Activated T-cell treated with anti-CD3 and anti-CD28 coated beads, Interleukin-2, amount 50 U/mL, for 4 hours (primary cell): ENCODE results near the gene DGLUCY. TPM values are rescaled to one million over a fixed set of nuclear protein-coding genes. Genes with fewer than 3 reads are reported as not detected.
A peak's percentile ranks its signal among the peaks of the same experiment; 100 is the strongest.
"Not testable (repeated sequence)": the region's sequence is repeated elsewhere in the genome, so short reads cannot be mapped to it uniquely, and the experiment has no call there.

Experiments
- ATAC-seq, 2 donors: fragments of 200-7000 bp; cut with Tn5 transposase; one replicate each; pipeline ENCODE4 v1.10.0; 2021
- DNase-seq: peaks from one replicate; pipeline ENCODE4 v3.0.0-alpha.2; 2020
- H3K27me3 Mint-ChIP-seq: one replicate; pipeline ENCODE4 v1.8.0; 2021; ENCODE audit warnings: low read depth, mixed read lengths
- H3K36me3 Mint-ChIP-seq: one replicate; pipeline ENCODE4 v1.8.0; 2022; ENCODE audit warnings: mixed read lengths; ENCODE audit not compliant: insufficient read depth
- H3K4me1 Mint-ChIP-seq: one replicate; pipeline ENCODE4 v1.8.0; 2021; ENCODE audit warnings: low read depth, mixed read lengths
- H3K4me3 Mint-ChIP-seq: one replicate; pipeline ENCODE4 v1.8.0; 2021; ENCODE audit warnings: mild to moderate bottlenecking, moderate library complexity, mixed read lengths
- H3K9me3 Mint-ChIP-seq: one replicate; pipeline ENCODE4 v1.8.0; 2021; ENCODE audit warnings: mixed read lengths
- total RNA-seq, 3 donors: library from RNA; stranded (reverse); gene quantifications; one replicate each; pipeline ENCODE4 v1.2.1, GENCODE V29; 2021

Gene DGLUCY
- total RNA-seq, 3 donors from 2014 or later, result 25.1 to 29.0 (median 26.7) TPM

DNA sequence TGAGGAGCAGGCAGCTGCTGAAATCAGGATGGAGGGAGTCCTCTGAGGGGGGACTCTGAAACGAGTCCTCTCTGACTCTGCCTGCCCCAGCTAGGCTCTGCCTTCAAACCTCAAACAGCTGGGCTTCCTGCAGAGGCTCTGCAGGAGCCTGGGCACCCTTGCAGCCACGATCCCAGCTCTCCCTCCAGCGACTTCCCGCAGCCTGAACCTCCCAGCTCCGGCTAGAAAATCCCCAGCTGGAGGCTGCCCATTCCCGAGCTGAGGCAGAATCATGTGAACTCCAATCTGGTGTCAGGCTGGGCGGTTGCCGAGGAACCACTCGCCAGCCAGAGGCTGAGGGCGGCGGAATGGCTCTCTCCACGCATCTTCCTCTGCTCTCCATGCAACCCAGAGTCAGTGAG is 130.6 kb downstream of the DGLUCY start, which contains the start of gene GPR68:
GPR68 (minus strand) TSS at position 204 of the 401 bp plus-strand sequence. CDS start 9,654 bp downstream, outside the sequence.
- Mint-ChIP-seq H3K4me3 (peak within 1 kb of the TSS; percentile 78), H3K27me3 (no peaks in the 10 kb centered on the region), H3K4me1 (peaks cover 92% of the 10 kb centered on the region), H3K9me3 (peaks cover 8% of the 10 kb centered on the region), H3K36me3 (peaks cover 8% of the 10 kb centered on the region)
- ATAC-seq (no peak), DNase-seq (no peak)

DNA sequence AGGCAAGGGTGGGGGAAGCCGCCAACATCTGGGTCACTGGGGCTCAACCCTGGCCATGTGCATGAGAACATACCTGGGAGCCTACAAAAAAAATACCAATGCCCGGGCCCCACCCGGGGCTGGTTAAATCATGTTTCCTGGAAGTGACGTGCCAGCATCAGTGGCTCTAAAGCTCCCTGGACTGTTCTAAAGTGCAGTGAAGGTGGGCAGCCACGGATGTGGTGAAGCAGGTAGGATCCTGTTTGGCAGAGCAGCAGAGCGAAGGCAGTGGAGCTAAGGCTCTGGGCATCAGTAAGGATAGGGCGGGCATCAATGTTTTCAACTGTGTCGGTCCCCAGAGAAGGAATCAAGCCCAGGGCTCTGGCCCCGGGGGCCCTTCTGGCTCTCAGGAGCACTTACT is 131.2 kb downstream of the DGLUCY start:
- peak in 1 of 2 donors; percentile 1 for ATAC-seq
- H3K4me1 Mint-ChIP-seq, result peaks cover 92% of the 10 kb centered on the region
- peaks cover 8% of the 10 kb centered on the region for H3K36me3 Mint-ChIP-seq
- peaks cover 8% of the 10 kb centered on the region for H3K9me3 Mint-ChIP-seq
- H3K27me3 Mint-ChIP-seq, result no peaks in the 10 kb centered on the region
- peak overlapping the region; percentile 78 for H3K4me3 Mint-ChIP-seq
- DNase-seq, result peak; percentile 66

DNA sequence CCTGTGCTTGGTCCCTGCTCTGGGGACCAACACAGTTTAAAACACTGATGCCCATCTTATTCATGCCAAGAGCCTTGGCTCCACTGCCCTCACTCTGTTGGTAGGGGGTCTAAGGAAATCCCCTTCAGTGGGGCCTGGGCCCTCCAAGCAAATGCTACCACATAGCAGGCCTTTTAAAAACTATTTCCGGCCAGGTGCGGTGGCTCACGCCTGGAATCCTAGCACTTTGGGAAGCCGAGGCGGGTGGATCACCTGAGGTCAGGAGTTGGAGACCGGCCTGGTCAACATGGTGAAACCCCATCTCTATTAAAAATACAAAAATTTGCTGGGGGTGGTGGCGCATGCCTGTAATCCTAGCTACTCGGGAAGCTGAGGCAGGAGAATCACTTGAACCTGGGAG is 131.7 kb downstream of the DGLUCY start:
- Mint-ChIP-seq H3K4me3 (peak overlapping the region; percentile 78), H3K4me1 (peaks cover 93% of the 10 kb centered on the region)
- H3K9me3 Mint-ChIP-seq, H3K36me3 Mint-ChIP-seq, DNase-seq, ATAC-seq, H3K27me3 Mint-ChIP-seq: not testable (repeated sequence)

DNA sequence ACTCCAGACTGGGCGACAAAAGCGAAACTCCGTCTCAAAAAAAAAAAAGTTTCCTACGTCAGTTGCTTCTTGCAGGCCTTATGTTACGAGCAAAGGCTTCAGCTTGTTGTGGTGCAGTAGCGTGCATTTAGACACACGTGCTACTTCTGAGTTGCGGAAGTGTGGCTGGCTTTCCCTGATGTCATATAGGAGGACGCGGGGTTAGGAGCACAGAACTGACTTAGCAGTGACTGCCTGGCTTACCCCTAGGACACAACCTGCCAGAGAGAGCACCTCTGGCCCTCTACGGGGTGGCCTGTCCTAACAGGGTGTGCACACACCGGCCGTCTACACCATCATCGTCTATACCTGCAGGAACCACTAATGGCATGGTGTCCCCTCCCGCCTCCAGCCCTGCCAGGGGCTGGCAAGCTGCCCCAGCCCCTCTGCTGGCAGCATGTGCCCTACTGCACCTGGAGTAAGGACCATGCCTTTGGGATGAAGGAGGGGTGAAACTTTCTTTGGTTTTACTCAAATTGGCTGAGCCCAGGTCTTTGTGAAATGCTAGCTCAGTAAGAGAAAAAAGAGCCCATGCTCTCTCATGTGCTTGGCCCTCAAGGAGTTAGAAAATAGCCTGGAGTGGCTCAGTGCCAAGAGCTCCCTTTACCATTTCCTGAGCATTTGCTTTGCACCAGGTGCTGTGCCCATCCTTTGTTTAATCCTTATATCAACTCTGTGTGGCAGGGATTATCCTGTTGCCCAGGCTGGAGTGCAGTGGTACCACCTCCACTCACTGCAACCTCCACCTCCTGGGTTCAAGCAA is 132.4 kb downstream of the DGLUCY start:
- no peaks in the 10 kb centered on the region for H3K27me3 Mint-ChIP-seq
- peak; percentile 69 for DNase-seq
- peaks cover 8% of the 10 kb centered on the region for H3K9me3 Mint-ChIP-seq
- H3K36me3 Mint-ChIP-seq, result peaks cover 8% of the 10 kb centered on the region
- ATAC-seq, result peak; percentile 53 to 54
- peak overlapping the region; percentile 78 for H3K4me3 Mint-ChIP-seq
- peaks cover 93% of the 10 kb centered on the region for H3K4me1 Mint-ChIP-seq

DNA sequence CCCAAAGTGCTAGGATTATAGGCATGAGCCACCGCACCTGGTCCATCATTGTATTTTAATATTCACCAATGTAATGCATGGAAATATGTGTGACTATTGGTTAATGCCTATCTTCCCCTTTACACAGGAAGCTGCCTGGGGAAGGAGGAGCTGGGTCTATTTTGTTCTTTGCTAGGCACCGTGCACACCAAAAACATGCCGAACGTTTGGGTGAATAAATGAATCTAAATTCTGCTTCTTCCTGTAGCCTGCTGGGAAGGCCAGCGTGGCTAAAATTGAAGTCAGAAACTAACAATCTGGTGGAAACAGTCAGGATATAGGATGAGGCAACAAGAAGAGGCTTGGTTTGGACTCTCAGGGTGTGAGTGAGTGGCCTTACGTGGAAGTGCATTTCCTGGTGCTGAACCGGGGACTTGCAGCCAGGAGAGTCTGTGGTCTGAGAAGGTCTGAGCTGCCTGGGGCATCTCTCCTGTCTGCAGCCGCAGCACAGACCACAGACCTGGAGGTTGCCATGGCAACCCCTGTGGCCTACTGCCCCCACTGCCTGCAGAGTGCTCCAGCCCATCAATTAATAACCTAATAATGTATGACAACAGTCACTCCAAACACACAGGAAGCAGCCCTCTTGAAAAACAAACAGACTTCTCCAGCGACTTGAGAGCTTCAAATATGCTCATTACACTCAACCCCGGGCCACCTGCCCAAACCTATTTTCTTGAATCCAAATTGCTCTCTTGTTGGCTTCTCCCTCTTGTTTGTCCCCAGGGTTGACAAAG is 136.2 kb downstream of the DGLUCY start:
- H3K9me3 Mint-ChIP-seq, result peaks cover 5% of the 10 kb centered on the region
- ATAC-seq (no peak), DNase-seq (no peak)
- H3K4me3 Mint-ChIP-seq, result no peak overlapping the region
- peaks cover 81% of the 10 kb centered on the region for H3K4me1 Mint-ChIP-seq
- no peaks in the 10 kb centered on the region for H3K27me3 Mint-ChIP-seq
- H3K36me3 Mint-ChIP-seq, result peaks cover 7% of the 10 kb centered on the region

DNA sequence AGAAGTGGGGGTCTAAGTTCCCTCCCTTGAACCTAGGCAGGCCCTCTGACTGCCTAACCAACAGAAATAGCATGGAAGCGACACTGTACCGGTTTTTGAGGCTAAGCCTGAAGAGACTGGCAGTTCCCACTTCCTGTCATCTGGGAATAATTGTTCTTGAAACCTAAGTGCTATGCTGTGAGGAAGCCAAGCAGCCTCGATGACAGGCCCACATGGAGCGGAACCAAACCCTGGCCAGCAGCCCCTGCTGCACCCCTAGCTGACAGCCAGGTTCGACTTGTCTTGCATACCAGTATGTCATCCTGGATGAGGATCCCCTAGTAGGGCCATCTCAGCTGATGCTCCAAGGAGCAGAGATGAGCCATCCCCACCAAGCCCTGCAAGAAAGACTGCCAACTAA is 137.0 kb downstream of the DGLUCY start:
- Mint-ChIP-seq H3K9me3 (peaks cover 5% of the 10 kb centered on the region), H3K4me3 (no peak overlapping the region), H3K36me3 (peaks cover 7% of the 10 kb centered on the region), H3K4me1 (peaks cover 79% of the 10 kb centered on the region), H3K27me3 (no peaks in the 10 kb centered on the region)
- ATAC-seq (no peak), DNase-seq (no peak)

DNA sequence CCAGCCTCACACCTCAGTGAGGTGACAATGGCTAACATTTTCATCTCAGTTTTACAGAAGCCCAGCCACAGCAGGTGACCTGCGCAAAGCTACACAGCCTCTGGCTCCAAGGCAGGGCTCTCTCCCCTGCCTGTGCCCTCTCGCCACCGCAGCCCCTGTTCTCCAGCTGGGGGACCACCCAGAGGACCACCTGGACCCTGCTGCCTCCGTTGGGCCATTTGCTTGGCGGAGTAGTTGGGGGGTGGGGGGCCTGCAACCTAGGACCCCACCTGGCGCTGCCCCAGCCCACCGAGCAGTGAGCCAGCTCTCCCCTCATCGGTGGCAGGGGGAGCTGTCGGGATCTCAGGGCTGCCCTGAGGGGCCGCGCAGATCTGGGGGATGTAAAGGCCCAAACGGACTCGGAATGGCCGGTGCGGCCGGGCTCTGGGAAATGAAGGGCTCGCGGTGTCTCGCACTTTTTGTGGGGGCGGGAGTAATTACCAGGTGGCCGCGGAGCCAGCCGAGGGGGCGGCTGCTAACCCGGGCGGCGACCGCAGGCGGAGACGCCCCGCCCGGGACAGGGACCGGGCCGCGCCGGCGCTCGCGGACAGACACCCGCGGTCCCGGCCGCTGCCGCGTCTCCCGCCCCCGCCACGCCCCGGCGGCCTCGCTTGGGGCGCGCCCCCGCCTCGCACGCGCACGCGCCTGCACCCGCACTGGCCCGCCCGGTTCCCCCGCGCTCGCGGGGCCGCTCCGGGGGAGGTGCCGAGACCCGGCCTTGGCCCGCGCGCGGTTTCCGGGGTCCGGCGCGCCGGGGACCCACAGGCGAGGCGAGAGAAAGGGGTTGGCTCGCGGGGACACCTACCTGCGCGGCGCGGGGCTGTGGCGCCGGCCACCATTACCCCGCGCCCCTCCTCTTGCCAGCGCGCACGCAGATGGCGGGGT is 139.3 kb downstream of the DGLUCY start:
- Mint-ChIP-seq H3K4me3 (peak overlapping the region; percentile 73), H3K4me1 (peaks cover 76% of the 10 kb centered on the region), H3K9me3 (no peaks in the 10 kb centered on the region), H3K27me3 (no peaks in the 10 kb centered on the region), H3K36me3 (peaks cover 1% of the 10 kb centered on the region)
- peak; percentile 48 for DNase-seq
- peak; percentile 42 to 56 for ATAC-seq

DNA sequence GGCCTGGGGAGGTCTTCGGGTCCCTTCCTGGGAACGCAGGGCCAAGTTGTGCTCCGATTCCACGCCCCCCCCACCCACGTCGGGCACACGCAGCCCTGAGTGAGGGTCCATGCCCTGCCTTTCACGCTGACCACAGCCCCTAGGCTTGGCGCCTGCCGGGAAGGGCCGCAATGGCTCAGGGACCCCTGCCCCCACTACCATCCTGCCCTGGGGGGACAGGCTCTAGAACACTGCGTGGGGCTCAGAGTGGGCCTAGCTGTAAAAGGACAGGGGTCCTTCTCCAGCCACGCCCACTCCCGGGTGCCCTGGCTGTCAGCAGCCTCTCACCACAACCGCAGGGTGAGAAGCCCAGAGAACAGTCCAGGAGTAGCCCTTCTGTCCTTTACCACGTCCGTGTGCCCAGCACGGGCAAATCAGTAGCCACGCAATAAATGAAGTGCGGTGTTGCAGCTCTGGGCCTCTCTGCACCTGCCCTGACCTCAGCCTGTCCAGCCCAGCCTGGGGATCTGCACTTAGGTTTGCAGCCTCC is 140.0 kb downstream of the DGLUCY start:
- DNase-seq, result no peak
- Mint-ChIP-seq H3K27me3 (no peaks in the 10 kb centered on the region), H3K4me1 (peaks cover 71% of the 10 kb centered on the region), H3K36me3 (peaks cover 1% of the 10 kb centered on the region), H3K9me3 (no peaks in the 10 kb centered on the region), H3K4me3 (peak overlapping the region; percentile 69)
- peak in 1 of 2 donors; percentile 1 for ATAC-seq

DNA sequence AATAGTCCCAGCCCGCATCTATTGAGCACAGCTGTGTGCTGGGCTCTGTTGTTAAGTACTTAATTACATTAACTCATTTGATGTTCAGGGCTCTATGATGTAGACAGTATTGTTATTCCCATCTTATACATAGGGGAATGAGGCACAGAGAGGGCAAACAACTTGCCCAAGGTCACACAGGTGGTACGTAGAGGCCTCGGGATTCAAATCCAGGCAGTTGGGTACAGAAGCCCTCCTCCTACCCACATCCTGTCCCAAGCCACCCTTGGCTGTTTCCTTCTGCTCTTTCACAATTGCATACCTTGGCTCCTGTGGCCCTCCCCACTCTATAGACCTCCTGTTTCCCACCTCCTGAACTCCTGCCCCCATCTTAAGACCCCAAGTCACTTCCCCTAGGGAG is 140.6 kb downstream of the DGLUCY start:
- ATAC-seq, result peak in 1 of 2 donors; percentile 8

DNA sequence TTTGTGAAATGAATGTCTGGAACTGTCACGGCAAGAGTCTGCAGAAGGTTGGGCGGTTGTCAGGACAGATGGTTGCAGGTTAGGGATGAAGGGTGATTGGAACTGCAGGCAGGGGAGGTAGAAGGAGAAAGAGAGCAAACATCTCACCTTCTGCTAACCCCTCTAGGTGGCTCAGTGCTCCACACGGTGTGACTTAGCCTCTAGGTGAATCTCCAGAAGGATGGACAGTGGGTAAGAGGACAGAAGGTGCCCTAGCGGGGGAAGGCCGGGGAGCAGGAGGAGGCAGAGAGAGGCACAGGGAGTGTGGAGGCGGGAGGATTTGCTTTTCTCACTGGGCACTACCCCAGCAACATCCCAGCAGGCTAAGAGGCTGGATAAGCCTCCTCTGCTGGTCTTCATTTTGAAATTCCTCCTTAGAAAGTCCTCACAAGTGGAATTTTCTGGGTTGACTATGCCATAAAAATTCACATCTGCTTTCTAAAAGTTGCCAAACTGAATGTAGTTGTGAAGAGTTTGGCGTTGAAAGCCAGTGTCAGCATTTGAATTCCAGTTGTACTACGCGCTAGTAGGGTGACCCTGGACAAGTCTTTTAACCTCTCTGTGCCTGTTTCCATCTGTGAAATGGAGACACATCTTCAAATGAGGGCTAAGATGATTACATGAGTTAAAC is 141.3 kb downstream of the DGLUCY start:
- H3K27me3 Mint-ChIP-seq, result no peaks in the 10 kb centered on the region
- peak overlapping the region; percentile 14 for H3K4me3 Mint-ChIP-seq
- H3K36me3 Mint-ChIP-seq, result peaks cover 1% of the 10 kb centered on the region
- no peaks in the 10 kb centered on the region for H3K9me3 Mint-ChIP-seq
- DNase-seq (no peak), ATAC-seq (no peak)
- H3K4me1 Mint-ChIP-seq, result peaks cover 64% of the 10 kb centered on the region

More for the DNA sequence above, 140.6 kb downstream of the DGLUCY start:
- no peak for DNase-seq
- H3K9me3 Mint-ChIP-seq, result no peaks in the 10 kb centered on the region
- peak overlapping the region; percentile 69 for H3K4me3 Mint-ChIP-seq
- peaks cover 69% of the 10 kb centered on the region for H3K4me1 Mint-ChIP-seq
- no peaks in the 10 kb centered on the region for H3K27me3 Mint-ChIP-seq
- peaks cover 1% of the 10 kb centered on the region for H3K36me3 Mint-ChIP-seq

DNA sequence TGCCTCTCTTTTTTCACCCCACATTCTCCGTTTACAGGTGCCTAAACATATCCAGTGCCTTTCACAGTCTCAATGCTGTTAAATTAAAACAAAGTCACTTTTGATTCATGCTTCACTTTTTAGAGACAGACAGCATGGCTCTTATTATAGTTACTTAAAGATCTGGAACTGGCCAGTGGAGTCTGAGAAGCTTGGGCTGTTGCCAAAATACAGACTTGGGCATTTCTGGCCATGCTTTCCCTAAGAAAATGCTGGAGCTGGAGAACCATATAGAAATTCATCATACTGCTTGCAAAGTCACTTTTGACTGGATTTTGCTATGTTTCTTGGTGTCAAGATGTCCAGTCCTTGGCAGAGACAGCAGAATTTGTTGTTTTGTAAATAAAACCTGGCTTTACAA is 142.8 kb downstream of the DGLUCY start:
- ATAC-seq, result no peak
- H3K36me3 Mint-ChIP-seq, result peaks cover 1% of the 10 kb centered on the region
- no peak for DNase-seq
- peaks cover 60% of the 10 kb centered on the region for H3K4me1 Mint-ChIP-seq
- no peaks in the 10 kb centered on the region for H3K27me3 Mint-ChIP-seq
- no peak overlapping the region for H3K4me3 Mint-ChIP-seq
- no peaks in the 10 kb centered on the region for H3K9me3 Mint-ChIP-seq

DNA sequence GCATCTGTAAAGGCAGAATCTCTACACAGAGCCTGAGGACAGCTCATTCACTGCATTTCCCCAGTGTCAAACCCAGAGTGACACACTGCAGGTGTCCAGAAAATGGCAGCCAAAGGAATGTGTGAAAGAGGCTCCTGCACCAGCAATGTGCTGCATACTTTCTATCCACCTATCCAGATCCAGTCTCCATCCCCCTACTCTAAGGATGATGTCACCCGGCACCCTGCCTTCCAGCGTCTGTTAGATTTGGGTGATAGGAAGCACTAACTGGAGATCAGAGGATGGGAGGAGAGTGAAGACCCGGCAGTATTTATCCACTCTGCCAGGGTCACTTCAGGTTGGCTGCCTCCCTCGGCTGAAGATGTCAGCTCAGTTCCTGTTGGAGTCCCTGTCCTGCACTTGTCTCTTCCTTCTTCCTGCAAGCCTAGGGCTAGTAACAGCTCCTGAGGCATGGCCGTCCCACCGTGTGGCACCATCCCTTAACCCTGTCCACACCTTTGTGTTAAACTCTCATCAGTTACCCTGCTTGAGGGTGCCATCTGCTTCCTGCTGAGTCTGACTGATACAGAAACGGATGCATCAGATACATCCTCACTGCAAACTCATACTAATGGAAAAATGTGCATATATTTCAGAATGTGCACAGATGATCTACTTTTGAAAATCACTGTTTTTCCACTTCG is 143.6 kb downstream of the DGLUCY start:
- no peak for DNase-seq
- Mint-ChIP-seq H3K27me3 (no peaks in the 10 kb centered on the region), H3K9me3 (no peaks in the 10 kb centered on the region), H3K4me3 (no peak overlapping the region), H3K36me3 (no peaks in the 10 kb centered on the region), H3K4me1 (peaks cover 57% of the 10 kb centered on the region)
- no peak for ATAC-seq
